KOPT-K1 (cell line): Measurements from ENCODE around the gene RNF20.
A peak's percentile ranks its signal among the peaks of the same experiment; 100 is the strongest.
"Not testable (repeated sequence)": the region's sequence is repeated elsewhere in the genome, so short reads cannot be mapped to it uniquely, and the experiment has no call there.

Experiments used
- H3K27ac ChIP-seq: fragments of 200-600 bp; sonication (generic); 2 replicates; pipeline ENCODE4 v1.5.1; 2016; ENCODE audit warnings: antibody characterized with exemption, mild to moderate bottlenecking, low read depth, low read length; ENCODE audit not compliant: poor library complexity, severe bottlenecking
- H3K36me3 ChIP-seq: fragments of 200-600 bp; sonication (generic); 2 replicates; pipeline ENCODE4 v1.5.1; 2017; ENCODE audit warnings: antibody characterized with exemption, mild to moderate bottlenecking, low read length, moderate library complexity; ENCODE audit not compliant: insufficient read depth
- H3K9me3 ChIP-seq: fragments of 200-600 bp; sonication (generic); 2 replicates; pipeline ENCODE4 v1.5.1; 2017; ENCODE audit warnings: antibody characterized with exemption, low read length, mild to moderate bottlenecking; ENCODE audit not compliant: insufficient read depth, poor library complexity, severe bottlenecking

RNF20 gene

DNA sequence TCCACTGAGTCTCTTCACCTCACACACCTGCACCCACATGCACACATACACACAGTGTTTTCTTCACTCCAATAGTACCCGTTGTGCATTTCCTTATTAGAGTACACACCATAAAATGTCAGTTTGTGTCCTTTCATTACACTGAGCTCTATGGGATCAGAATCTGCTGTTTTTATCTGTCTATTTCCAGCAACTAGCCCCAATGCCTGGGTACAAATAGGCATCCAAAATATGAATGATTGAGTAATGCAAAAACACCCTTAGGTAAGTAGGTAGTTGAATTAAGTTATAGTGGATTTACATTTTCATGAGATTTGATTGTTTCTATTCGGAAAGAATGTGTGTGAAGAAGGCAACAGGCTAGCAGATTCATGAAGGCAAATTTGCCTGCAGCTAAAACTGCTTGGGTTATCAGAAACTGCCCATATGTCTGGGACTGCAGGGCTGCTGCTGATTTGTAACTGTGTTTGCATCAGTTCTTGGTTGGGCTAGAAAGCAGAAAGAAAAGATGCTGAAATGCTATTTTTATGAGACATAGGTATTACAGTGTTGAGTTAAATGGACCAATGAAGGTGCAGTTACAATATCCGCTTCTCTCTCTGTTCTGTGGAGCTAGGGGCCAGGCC lies 34.2 kb downstream of the RNF20 start:
- Histone ChIP-seq H3K36me3 (peaks cover 52% of the 10 kb centered on the region), H3K9me3 (no peaks in the 10 kb centered on the region), H3K27ac (no peak overlapping the region)

DNA sequence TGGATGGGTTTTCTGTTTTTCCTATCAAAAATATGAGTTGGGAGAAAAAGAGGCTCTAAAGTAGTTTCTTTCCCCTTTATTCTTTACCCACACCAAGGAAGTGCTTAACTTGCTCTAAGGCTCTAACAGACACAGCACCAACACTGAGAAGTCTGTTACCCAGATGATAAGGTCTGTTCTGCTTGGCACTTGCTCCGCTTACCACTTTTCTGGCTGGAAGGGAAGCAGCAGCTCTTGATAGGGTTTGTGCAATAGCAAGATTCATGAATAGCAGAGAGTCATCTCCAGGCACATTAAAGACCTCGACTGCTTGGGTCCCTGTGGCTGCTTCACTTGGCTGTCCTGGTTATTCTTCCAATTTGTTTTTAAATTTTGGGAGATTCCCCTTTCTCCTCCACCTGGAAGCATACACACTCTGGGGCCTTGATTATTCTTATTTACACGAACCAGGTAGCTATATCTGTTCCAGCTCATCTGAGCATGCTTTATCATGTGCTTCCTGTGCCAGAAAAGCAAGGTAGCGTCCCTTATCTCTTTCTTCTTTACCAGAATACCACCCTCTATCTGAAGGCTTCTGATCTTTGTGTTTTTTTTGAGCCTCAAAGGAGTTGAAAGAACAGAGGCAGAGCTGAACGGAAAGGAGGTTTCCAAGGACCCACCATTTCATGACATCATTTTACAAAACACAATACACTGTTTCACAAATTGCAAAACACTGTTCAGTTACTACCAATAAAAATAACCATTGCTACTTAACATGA lies 36.3 kb downstream of the RNF20 start:
- no peaks in the 10 kb centered on the region for H3K9me3 ChIP-seq
- peaks cover 32% of the 10 kb centered on the region for H3K36me3 ChIP-seq
- H3K27ac ChIP-seq: peak overlapping the region; percentile 13

- Histone ChIP-seq H3K27ac (no peak overlapping the region), H3K9me3 (no peaks in the 10 kb centered on the region), H3K36me3 (peaks cover 20% of the 10 kb centered on the region)
Observed at GRCh38 chr9:101571114-101571513, 37.5 kb downstream of the RNF20 start.

GRCh38 chr9:101572316-101572715 lies 38.7 kb downstream of the RNF20 start:
- peaks cover 9% of the 10 kb centered on the region for H3K36me3 ChIP-seq
- H3K9me3 ChIP-seq: no peaks in the 10 kb centered on the region
- H3K27ac ChIP-seq: no peak overlapping the region

- Histone ChIP-seq H3K36me3 (no peaks in the 10 kb centered on the region), H3K9me3 (no peaks in the 10 kb centered on the region)
Observed at GRCh38 chr9:101574731-101575333, 41.2 kb downstream of the RNF20 start.

GRCh38 chr9:101578378-101578777 lies 44.7 kb downstream of the RNF20 start:
- no peaks in the 10 kb centered on the region for H3K9me3 ChIP-seq
- H3K27ac ChIP-seq: no peak overlapping the region
- no peaks in the 10 kb centered on the region for H3K36me3 ChIP-seq

More at GRCh38 chr9:101574731-101575333, 41.2 kb downstream of the RNF20 start:
- H3K27ac ChIP-seq: no peak overlapping the region

- Histone ChIP-seq H3K36me3 (no peaks in the 10 kb centered on the region), H3K9me3 (no peaks in the 10 kb centered on the region), H3K27ac (no peak overlapping the region)
Observed at GRCh38 chr9:101579711-101580545, 46.3 kb downstream of the RNF20 start.

GRCh38 chr9:101582553-101582952 lies 48.9 kb downstream of the RNF20 start:
- no peak overlapping the region for H3K27ac ChIP-seq
- H3K36me3 ChIP-seq: no peaks in the 10 kb centered on the region
- H3K9me3 ChIP-seq: no peaks in the 10 kb centered on the region

DNA sequence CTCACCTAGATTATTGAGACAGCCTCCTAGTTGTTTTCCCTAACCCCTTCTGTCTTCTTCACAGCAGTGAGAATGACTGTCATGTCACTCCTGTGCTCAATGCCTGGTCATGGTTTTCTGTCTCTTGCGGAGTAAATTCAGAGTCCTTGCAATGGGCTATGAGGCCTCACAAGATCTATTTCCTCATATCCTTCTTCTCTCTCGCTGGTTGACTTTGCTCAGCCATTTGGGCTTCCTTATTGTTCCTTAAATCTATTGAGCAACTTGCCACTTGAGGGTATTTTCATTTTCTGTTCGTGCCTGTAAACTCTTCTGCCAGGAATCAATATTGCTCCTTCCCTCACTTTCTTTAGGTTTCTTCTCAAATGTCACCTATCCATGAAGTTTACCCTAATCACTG lies 52.1 kb downstream of the RNF20 start:
- H3K36me3 ChIP-seq: no peaks in the 10 kb centered on the region
- H3K9me3 ChIP-seq: no peaks in the 10 kb centered on the region
- no peak overlapping the region for H3K27ac ChIP-seq

DNA sequence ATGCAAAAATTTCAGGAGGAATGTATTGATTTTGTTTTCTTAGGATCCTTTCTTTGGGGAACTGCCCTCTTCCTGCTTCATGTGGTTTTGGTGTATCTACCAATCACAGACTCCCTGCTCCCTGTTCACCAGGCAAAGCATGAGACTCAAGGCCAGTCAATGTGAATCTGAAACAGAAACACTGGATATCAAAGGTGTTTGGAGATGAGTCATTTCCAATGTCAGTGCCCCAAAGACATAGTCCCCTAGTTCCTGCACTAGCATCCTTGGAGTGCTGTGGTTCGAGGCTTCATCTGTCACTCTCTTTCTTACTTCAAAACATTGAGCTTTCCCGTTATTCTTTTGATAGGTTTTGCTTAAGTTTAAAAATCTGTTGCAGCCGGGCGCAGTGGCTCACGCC lies 53.0 kb downstream of the RNF20 start:
- Histone ChIP-seq H3K9me3 (no peaks in the 10 kb centered on the region), H3K27ac (no peak overlapping the region), H3K36me3 (no peaks in the 10 kb centered on the region)

- Histone ChIP-seq H3K27ac (no peak overlapping the region), H3K9me3 (no peaks in the 10 kb centered on the region), H3K36me3 (no peaks in the 10 kb centered on the region)
Observed at GRCh38 chr9:101587332-101588043, 53.8 kb downstream of the RNF20 start.

- not testable (repeated sequence) for H3K9me3 ChIP-seq, H3K36me3 ChIP-seq, H3K27ac ChIP-seq
Observed at GRCh38 chr9:101590074-101590473, 56.4 kb downstream of the RNF20 start.

- no peaks in the 10 kb centered on the region for H3K36me3 ChIP-seq
Observed at GRCh38 chr9:101590901-101591300, 57.2 kb downstream of the RNF20 start.

GRCh38 chr9:101591787-101592446 lies 58.3 kb downstream of the RNF20 start:
- Histone ChIP-seq H3K27ac (no peak overlapping the region), H3K9me3 (no peaks in the 10 kb centered on the region), H3K36me3 (no peaks in the 10 kb centered on the region)

More at GRCh38 chr9:101590901-101591300, 57.2 kb downstream of the RNF20 start:
- Histone ChIP-seq H3K9me3 (no peaks in the 10 kb centered on the region), H3K27ac (no peak overlapping the region)
